Midbrain (tissue), 1 donor: Measurements from ENCODE around the gene CYLD.
A peak's percentile ranks its signal among the peaks of the same experiment; 100 is the strongest.

Experiments used
- DNase-seq: peaks from one replicate; lab custom pipeline; 2025; lab: John Stamatoyannopoulos, UW

Gene CYLD

DNA sequence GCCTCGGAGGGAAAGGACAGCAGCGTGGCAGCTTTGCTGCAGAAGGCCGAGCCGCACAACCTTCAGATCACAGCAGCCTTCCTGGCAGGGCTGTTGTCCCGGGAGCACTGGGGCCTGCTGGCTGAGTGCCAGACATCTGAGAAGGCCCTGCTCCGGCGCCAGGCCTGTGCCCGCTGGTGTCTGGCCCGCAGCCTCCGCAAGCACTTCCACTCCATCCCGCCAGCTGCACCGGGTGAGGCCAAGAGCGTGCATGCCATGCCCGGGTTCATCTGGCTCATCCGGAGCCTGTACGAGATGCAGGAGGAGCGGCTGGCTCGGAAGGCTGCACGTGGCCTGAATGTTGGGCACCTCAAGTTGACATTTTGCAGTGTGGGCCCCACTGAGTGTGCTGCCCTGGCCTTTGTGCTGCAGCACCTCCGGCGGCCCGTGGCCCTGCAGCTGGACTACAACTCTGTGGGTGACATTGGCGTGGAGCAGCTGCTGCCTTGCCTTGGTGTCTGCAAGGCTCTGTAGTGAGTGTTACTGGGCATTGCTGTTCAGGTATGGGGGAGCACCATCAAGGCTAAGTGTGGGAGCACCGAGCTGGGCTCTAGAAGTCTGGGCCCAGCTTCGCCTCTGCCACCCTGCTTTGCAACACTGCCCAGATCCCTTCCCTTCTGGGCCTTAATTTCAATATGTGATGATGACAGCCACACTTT, 29.9 kb upstream of the CYLD start:
- DNase-seq: peak; percentile 69

DNA sequence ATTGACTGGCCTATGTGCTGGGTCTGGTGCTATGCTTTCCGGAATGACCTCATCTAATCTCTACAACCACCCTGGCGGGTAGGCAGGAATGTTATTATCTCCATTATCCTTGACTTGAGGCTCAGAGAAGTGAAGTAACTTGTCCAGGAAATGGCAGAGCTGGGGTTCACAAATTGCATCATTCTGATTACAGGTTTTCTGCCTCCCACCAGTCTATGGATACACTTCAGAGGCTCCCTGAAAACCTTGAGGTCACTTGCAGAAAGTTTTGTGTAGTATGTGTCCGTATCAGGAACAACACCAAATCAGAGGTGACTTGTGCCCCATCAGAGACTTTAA, 29.4 kb upstream of the CYLD start:
- no peak for DNase-seq

DNA sequence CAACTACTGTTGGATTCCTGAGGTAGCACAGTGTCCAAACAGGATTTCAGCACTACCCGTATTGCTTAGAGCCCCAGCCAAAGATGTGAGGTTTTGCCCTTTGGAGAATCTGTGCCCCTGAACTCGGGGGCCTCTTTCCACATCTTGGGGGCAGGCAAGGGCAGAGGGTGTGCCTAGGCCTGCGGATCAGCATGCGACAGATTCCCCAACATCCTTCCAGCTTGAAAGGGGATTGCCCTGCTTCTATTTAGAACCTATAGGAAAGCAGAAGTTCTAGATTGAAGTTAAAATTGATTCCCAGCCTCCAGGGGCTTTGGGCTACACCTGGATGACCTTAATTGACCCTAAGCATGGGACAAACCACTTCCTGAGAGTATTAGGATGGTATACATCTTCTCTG, 28.9 kb upstream of the CYLD start:
- no peak for DNase-seq

DNA sequence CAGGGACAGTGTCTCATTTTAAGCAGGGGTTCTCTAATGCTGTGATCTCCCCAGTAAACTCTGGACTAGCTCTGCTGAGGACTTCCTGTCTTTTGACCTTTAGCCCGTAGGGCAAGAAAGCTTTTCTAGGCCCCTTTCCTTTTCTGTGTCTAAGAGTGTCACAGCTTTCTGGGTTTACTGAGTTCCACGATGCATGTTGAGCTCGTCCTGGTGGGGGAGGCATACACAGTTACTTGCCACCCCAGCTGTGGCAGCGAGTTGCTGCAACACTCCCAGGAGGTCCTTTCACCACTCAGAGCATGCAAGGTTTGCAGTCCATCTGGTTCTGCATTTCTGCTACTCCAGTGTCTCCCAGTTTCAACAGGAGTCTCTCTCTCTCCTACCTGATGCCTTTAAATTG, 24.8 kb upstream of the CYLD start:
- no peak for DNase-seq

DNA sequence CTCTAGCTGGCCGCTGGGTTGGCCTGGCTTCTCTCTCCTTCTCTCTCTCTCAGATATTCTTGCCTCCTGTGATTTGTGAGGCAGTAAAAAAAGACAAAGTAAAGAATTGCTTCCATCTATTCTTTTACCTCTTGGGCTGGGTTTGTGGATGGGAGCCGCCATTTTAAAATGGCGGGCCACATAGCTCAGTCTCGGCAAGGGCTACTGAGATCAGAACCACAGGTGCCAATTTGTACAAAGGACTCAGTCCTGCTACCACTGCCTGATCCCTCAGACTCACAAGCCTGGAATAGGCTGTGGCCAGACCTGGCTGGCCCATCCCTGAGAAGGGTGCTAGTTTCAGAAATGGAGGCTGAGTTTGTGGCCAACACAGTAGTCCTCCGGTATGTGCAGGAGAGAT, 24.4 kb upstream of the CYLD start:
- no peak for DNase-seq

DNA sequence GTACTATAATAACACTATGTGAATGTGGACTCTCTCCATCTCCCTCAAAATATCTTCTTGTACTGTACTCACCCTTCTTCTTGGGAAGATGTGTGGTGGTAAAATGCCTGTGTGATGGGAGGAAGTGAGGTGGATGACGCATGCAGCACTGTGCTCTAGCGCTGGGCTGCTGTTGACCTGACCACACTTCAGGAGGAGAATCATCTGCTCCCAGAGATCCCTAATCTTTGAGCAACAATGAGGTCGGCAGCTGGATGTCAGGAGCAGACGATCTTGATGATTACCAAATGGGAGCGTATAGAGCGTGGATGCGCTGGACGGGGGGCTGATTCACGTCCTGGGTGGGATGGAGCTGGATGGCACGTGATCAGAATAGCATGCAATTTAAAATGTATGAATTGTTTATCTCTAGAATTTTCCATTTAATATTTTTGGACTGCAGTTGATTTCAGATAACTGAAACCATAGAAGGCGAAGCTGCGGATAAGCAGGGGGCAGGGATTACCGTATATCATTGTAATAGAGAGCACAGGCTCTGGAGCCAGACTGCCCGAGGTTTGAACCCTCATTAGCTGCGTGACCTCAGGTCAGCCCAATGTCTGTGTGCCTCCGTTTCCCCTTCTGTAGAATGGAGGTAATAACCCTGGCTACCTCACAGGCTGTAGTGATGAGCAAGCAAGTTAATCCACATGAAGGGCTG, 23.7 kb upstream of the CYLD start:
- no peak for DNase-seq

DNA sequence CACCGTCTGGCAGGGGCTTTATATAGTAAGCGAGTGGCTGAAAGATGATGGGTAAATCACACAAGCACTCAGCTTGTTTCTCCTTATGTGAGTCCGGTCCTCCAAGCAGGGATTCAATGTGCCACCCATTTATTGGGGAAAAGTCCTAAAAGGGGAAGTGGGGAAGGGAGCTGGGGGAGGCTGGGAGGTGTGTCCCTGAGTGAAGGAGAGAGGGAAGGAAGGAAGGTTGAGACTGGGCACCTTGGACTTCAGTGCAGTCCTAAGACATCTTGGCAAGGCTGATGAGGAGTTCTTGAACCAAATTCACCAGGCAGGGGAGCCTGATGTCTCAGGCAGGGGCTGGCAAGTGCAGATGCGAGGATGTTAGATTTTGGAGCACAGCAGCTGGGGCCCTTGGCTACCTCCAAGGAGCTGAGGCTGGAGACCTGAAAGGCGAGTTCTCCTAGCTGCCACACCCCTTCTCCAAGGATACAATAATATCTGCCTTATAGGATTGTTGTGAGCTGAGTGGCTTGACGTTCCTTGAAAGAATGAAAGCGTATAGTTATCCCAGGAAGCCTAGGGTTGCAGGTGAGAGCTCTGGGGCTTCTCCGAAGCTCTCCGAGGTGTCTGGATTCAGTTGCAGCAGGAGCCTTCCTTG, 23.0 kb upstream of the CYLD start:
- DNase-seq: no peak

DNA sequence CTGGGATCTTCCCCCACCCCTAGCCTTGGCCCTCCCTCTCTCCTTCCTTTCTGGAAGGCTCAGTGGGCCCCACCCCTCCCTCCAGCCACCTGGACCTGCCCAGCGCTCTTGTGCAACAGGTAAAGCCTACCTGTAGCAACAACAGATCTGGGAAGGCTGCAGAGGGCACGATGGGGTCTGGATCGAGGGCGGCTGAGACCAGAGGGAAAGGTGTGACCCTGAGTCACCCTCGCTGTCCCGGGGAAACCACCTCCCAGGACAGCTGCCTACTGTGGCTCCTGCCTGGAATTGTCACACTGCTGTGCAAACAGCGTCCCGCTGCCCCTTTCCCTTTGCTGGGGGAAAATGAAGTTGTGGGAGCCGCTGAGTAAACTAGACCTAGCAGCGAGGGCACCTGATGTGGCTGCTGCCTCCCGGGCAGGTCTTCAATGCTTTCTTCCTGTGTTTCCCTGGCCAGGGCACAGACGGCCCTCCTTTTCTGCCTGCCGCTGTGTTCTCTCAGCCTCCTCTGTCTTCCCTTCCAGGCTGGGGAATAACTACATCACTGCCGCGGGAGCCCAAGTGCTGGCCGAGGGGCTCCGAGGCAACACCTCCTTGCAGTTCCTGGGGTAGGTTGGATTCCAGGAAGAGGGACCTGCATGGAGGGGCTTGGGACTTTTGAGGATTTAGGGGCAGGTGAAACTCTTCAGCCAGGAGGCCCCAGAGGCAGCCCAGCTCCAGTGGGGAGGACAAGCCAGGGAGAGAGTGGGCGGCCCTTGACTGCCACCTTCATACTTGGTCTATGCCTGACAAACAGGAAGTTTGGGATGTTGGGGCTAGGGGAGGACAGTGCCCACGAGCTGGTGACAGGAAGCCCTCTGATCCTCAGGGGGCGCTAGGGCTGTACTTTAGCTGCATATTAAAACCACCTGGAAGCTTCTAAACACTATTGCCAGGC, 22.2 kb upstream of the CYLD start:
- no peak for DNase-seq

DNA sequence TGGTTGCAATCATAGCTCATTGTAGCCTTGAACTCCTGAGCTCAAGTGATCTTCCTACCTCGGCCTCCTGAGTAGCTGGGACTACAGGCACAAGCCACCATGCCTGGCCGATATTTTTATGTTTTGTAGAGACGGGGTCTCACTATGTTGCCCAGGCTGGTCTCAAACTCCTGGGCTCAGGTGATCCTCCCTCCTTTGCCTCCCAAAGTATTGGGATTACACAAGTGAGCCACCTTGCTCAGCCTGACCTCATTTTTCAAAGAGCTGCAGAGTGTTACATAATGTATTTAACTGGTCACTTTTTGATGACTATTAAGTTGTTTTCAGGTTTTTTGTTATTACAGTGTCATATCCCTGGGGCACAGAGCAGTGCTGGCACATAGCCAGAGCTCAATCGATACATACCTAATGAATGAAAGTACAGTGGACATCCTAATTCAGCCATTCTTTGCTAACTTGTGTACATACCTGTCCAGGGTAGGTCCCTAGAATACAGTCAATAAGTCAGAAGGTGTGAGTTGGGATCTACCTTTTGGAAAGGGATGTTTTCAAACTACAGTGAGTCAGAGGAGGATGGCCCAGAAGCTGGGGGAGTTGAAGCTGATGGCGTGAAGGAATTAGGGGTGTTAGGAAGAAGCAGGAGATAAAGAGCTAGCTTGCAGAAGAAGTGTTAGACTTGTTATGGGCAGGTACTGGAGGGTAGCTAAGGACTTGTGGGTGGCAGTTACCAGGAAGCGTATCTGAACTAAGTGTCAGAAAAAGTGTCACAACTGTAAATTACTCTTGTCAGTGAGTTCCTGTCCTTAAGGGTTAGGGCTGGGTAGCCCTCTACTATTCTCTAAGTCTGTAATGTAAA, 20.1 kb upstream of the CYLD start:
- DNase-seq: no peak

DNA sequence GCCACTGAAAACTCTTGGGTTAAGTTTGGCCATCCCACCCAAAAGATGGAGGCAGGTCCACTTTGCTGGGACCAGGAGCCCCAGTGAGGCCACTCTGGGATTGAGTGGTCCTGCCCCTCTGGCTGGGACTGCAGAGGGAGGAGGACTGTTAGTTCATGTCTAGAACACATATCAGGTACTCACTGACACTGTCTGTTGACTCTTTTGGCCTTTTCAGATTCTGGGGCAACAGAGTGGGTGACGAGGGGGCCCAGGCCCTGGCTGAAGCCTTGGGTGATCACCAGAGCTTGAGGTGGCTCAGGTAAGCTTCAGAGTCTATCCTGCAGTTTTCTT, 19.5 kb upstream of the CYLD start:
- no peak for DNase-seq

DNA sequence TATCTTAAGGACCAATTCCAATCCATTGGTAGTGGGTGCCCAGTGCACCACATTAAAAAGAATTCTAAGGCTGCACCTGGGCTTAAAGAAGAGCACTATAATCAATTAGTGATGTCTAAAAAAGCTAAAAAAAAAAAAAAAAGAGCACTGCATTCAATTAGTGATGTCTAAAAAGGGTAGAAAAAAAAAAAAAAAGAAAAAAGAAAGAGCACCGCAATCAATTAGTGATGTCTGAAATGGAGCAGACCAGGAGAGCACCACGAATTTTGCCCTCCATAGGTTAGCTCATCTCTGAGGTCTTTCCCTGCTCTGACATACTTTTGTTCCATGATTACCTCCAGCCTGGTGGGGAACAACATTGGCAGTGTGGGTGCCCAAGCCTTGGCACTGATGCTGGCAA, 18.9 kb upstream of the CYLD start:
- no peak for DNase-seq

DNA sequence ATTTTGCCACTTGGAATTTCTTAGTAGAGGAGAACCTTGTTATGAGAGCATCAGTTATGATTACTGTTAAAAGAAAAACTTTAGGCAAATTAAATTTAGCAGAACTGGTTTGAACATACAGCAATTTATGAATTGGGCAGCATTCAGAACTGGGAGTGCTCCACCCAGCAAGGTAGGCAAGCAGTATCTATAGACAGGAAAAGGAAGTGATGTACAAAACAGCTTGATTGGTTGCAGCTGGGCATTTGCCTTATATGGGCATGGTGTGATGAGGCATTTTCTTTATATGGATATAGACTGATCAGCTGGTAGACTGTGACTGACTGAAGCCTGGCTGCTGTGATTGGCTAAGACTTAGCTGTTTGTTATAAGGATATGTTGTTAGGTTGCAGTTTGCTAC, 17.6 kb upstream of the CYLD start:
- no peak for DNase-seq

DNA sequence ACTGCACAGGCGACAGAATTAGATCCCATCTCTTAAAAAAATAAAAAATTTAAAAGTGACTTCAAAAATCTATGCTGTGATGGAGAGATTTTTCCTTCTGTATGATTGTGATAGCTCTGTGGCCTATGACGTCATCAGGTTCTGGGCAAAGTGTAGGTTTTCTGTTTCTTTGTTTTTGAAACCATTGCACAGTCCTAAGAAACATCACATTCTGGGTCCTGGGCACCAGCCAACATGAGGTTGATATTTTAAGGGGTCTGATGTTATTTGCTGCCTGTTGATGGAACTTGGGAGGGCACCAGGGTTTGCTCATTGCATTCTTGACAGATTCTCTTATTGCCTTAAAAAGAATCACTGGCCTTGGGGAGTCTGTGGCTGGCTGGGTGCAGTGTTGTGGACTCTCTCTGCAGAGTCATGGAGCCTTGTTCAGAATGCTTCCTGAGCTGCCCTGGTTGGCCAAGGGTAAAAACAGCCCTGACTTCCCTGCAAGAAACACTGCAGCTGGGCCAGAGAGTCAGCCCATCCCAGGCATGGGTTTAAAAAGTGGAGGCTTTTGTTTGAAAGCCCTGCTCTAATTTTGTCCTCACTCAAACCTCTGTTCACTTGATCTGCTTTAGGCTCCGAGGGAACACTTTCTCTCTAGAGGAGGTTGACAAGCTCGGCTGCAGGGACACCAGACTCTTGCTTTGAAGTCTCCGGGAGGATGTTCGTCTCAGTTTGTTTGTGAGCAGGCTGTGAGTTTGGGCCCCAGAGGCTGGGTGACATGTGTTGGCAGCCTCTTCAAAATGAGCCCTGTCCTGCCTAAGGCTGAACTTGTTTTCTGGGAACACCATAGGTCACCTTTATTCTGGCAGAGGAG, 10.5 kb upstream of the CYLD start:
- DNase-seq: no peak

DNA sequence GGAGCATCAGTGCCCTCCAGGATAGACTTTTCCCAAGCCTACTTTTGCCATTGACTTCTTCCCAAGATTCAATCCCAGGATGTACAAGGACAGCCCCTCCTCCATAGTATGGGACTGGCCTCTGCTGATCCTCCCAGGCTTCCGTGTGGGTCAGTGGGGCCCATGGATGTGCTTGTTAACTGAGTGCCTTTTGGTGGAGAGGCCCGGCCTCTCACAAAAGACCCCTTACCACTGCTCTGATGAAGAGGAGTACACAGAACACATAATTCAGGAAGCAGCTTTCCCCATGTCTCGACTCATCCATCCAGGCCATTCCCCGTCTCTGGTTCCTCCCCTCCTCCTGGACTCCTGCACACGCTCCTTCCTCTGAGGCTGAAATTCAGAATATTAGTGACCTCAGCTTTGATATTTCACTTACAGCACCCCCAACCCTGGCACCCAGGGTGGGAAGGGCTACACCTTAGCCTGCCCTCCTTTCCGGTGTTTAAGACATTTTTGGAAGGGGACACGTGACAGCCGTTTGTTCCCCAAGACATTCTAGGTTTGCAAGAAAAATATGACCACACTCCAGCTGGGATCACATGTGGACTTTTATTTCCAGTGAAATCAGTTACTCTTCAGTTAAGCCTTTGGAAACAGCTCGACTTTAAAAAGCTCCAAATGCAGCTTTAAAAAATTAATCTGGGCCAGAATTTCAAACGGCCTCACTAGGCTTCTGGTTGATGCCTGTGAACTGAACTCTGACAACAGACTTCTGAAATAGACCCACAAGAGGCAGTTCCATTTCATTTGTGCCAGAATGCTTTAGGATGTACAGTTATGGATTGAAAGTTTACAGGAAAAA, 9.7 kb upstream of the CYLD start:
- DNase-seq: no peak

DNA sequence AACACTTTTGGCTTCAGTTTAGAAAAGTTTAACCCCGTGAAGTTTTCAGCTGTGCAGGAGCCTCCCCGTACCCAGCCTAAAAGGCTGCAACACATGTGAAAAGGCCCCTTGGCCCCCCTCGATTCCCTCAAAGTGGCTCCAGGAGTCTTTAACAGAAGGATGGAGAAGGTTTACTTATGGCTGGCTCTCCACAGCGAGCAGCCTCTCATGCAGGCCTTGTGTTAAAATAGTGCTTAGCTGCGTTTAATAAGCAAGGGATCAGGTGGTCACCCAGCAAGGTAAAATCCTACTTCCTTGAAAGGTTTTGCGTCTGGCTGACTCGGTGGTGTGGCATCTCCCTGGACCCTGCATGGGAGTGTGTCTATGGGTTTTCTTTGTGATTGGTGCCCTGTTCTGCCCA, 8.4 kb upstream of the CYLD start:
- no peak for DNase-seq

DNA sequence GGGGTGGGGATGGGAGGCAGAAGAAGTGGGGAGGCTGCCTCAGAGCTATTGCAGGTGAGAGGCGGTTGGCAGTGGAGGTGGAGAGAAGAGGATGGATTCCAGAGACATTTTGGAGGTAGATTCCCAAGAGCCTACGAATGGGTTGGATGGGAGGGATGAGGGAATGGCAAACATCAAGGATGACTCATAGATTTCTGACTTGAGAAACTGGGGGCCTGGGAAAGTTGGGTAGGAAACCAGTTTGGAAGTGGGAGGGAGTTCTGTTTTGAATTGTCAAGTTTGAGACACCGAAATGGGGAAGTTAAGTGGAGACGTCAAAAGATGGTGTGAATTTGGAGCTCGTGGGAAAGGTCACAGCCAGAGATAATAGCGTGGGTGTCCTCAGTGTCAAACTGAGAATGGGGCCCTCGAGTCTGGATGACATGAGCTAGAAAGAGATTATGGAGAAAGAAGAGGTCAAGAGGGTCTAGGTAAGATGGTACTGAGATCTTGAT, 6.2 kb upstream of the CYLD start:
- DNase-seq: no peak

DNA sequence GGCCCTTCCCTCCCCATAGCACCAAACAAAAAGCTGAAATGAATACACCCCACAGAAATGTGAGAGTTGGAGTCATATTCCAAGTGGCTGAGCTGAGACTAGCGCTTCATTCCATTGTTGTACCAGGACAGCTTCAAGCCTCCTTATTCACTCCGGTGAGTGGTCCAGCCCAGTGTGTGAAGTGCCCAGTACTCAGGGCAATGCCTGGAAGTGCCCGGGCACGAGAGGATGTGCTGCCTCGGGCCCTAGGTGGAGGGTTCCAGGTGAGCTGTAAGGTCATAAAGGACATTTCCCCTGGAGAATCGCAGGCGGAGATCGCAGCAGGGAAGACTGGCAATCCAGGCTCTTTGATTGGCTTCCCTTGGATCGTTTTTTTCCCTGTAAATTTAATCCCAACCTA, 5.4 kb upstream of the CYLD start:
- no peak for DNase-seq

DNA sequence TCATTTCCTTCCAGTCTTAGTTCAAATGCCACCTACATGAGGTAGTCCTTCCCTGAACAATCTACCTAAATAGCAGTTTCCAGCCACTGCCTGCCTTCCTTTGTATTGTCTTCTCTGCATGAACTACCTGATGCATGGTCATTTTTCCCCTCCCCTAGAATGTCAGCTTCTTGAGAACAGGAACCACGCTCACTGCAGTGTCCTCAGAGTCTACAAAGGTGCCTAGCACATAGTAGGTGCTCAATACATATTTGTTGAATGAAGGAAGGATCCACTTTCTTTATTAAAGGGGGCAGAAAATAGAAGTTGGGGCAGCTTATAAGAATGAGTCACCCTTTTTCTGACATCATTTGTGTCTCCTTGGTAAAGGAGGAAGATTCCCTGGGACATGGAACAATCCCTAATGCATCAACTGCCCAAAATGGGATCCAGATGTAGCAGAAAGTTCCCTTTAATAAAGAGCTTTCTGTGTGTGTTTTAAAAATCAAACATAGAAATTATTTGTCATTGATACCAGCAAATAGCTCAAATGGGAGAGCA, 4.4 kb upstream of the CYLD start:
- DNase-seq: no peak

DNA sequence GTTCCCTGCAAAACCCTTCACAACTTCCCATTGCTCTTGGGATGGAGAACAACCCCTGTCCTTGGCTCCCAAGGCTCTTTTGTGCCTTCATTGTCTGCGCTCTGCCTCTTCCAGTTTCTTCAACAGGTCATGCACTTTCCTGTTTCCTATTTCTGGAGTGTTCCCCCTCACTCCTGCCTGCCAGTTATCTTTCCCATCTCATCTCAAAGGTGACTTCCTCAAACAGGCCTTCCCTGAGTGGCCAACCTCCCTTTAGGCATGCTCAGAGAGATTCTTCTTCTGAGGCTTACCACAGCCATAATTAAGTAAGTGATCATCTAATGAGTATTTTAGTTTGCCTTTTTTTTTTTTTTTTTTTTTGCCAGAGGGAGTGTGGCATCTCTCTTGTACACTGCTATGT, 2.9 kb upstream of the CYLD start:
- no peak for DNase-seq
